ENCODE results near the gene ABCC6. TPM values are rescaled to one million over a fixed set of nuclear protein-coding genes. Genes with fewer than 3 reads are reported as not detected.

The ABCC6 gene
- total RNA-seq, 2 experiments from 2014 or later, result not detected

DNA sequence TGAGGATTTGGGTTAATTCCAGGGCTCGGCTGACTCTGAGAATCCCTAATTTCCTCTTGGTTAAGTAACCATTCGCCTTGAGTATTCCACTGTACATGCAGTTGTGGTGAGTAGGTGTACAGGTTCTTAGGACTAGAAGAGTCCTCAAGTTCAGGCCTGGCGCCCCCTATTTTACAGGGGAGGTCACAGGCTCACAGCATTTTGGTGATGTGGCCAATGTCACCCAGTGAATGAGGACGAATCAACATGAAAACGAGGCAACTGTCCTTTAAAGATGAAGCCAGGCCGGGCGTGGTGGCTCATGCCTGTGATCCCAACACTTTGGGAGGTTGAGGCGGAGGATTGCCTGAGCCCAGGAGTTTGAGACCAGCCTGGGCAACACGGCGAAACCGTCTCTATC, 55.4 kb downstream of the ABCC6 start:
- Histone ChIP-seq H3K4me1 (ENCODE audit: insufficient read depth, low read length, poor library complexity, severe bottlenecking) (no peaks in the 10 kb centered on the region), H3K27ac (ENCODE audit: low read depth, low read length, poor library complexity, severe bottlenecking) (no peak overlapping the region), H2AFZ (ENCODE audit: low read length) (no peak overlapping the region), H4K20me1 (ENCODE audit: insufficient read depth, low read length) (no peaks in the 10 kb centered on the region), H3K36me3 (ENCODE audit: insufficient read depth, low read length) (no peaks in the 10 kb centered on the region), H3K9me2 (ENCODE audit: insufficient read depth, low read length) (no peaks in the 10 kb centered on the region), H3K9me3 (ENCODE audit: low read length) (no peaks in the 10 kb centered on the region), H3K4me3 (ENCODE audit: low read depth, low read length, poor library complexity, severe bottlenecking) (no peak overlapping the region), H3K79me2 (ENCODE audit: insufficient read depth, low read depth, low read length) (no peaks in the 10 kb centered on the region), H3K4me2 (ENCODE audit: low read length) (no peak overlapping the region)
- DNase-seq (ENCODE audit: low spot score), result no peak
- no TSS peak for BruUV-seq (replicated peaks)
- CTCF ChIA-PET (ENCODE audit: unreplicated experiment), result no interaction called here
- intact Hi-C loops (cut with micrococcal nuclease; ENCODE audit: unreplicated experiment), result no loop called here
- POLR2A ChIA-PET, result no interaction called here
- TF ChIP-seq, protein P1, sequence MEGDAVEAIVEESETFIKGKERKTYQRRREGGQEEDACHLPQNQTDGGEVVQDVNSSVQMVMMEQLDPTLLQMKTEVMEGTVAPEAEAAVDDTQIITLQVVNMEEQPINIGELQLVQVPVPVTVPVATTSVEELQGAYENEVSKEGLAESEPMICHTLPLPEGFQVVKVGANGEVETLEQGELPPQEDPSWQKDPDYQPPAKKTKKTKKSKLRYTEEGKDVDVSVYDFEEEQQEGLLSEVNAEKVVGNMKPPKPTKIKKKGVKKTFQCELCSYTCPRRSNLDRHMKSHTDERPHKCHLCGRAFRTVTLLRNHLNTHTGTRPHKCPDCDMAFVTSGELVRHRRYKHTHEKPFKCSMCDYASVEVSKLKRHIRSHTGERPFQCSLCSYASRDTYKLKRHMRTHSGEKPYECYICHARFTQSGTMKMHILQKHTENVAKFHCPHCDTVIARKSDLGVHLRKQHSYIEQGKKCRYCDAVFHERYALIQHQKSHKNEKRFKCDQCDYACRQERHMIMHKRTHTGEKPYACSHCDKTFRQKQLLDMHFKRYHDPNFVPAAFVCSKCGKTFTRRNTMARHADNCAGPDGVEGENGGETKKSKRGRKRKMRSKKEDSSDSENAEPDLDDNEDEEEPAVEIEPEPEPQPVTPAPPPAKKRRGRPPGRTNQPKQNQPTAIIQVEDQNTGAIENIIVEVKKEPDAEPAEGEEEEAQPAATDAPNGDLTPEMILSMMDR (conservative IDR thresholded peaks at IDR 0.05; ENCODE audit: low read length), result peak; percentile 46
- no peak for TF ChIP-seq EZH2phosphoT487 (IDR thresholded peaks at IDR 0.05; ENCODE audit: borderline replicate concordance, low read depth, low read length)

- no peak for DNase-seq (ENCODE audit: low spot score)
- no TSS peak for BruUV-seq (replicated peaks)
- no peak for TF ChIP-seq EZH2phosphoT487 (IDR thresholded peaks at IDR 0.05; ENCODE audit: borderline replicate concordance, low read depth, low read length)
- TF ChIP-seq, protein P1 (conservative IDR thresholded peaks at IDR 0.05; ENCODE audit: low read length), result no peak
- Histone ChIP-seq H4K20me1 (ENCODE audit: insufficient read depth, low read length) (no peaks in the 10 kb centered on the region), H3K4me2 (ENCODE audit: low read length) (no peak overlapping the region), H3K36me3 (ENCODE audit: insufficient read depth, low read length) (no peaks in the 10 kb centered on the region), H2AFZ (ENCODE audit: low read length) (no peak overlapping the region), H3K79me2 (ENCODE audit: insufficient read depth, low read depth, low read length) (no peaks in the 10 kb centered on the region), H3K9me3 (ENCODE audit: low read length) (no peaks in the 10 kb centered on the region), H3K4me3 (ENCODE audit: low read depth, low read length, poor library complexity, severe bottlenecking) (no peak overlapping the region), H3K27ac (ENCODE audit: low read depth, low read length, poor library complexity, severe bottlenecking) (no peak overlapping the region), H3K4me1 (ENCODE audit: insufficient read depth, low read length, poor library complexity, severe bottlenecking) (no peaks in the 10 kb centered on the region), H3K9me2 (ENCODE audit: insufficient read depth, low read length) (no peaks in the 10 kb centered on the region)
- ChIA-PET CTCF (ENCODE audit: unreplicated experiment) (interaction anchor here (1.0 kb wide), 1 partner anchor 62 kb away, joined by 4 read pairs; no protein-coding TSS in a partner anchor), POLR2A (interaction anchor here (0.9 kb wide), 1 partner anchor 10 kb away, joined by 3 read pairs; no protein-coding TSS in a partner anchor)
- intact Hi-C loops (cut with micrococcal nuclease; ENCODE audit: unreplicated experiment), result no loop called here
These were observed 56.3 kb downstream of the ABCC6 start for GRCh38 chr16:16166949-16167348.

GRCh38 chr16:16166085-16166484, 57.2 kb downstream of the ABCC6 start:
- Histone ChIP-seq H3K36me3 (ENCODE audit: insufficient read depth, low read length) (no peaks in the 10 kb centered on the region), H3K4me3 (ENCODE audit: low read depth, low read length, poor library complexity, severe bottlenecking) (no peak overlapping the region), H3K9me3 (ENCODE audit: low read length) (no peaks in the 10 kb centered on the region), H3K79me2 (ENCODE audit: insufficient read depth, low read depth, low read length) (no peaks in the 10 kb centered on the region), H3K9me2 (ENCODE audit: insufficient read depth, low read length) (no peaks in the 10 kb centered on the region), H3K4me2 (ENCODE audit: low read length) (no peak overlapping the region), H2AFZ (ENCODE audit: low read length) (no peak overlapping the region), H3K27ac (ENCODE audit: low read depth, low read length, poor library complexity, severe bottlenecking) (no peak overlapping the region), H4K20me1 (ENCODE audit: insufficient read depth, low read length) (no peaks in the 10 kb centered on the region), H3K4me1 (ENCODE audit: insufficient read depth, low read length, poor library complexity, severe bottlenecking) (no peaks in the 10 kb centered on the region)
- DNase-seq (ENCODE audit: low spot score), result no peak
- CTCF ChIA-PET (ENCODE audit: unreplicated experiment), result no interaction called here
- POLR2A ChIA-PET, result no interaction called here
- TF ChIP-seq, protein P1 (conservative IDR thresholded peaks at IDR 0.05; ENCODE audit: low read length), result no peak
- no peak for TF ChIP-seq EZH2phosphoT487 (IDR thresholded peaks at IDR 0.05; ENCODE audit: borderline replicate concordance, low read depth, low read length)
- intact Hi-C loops (cut with micrococcal nuclease; ENCODE audit: unreplicated experiment), result no loop called here
- BruUV-seq (replicated peaks), result no TSS peak
